Measurements from ENCODE around the gene LRRTM3.

The LRRTM3 gene

GRCh38 chr10:66925896-66926715 is at the start of gene LRRTM3:
Gene LRRTM3 (plus strand): TSS chr10:66926036.
- peak; percentile 45 for DNase-seq

- DNase-seq, result no peak
Measured at GRCh38 chr10:66877361-66877760, 48.5 kb upstream of the LRRTM3 start.

GRCh38 chr10:66880292-66880691 is 45.5 kb upstream of the LRRTM3 start:
- DNase-seq, result no peak

- no peak for DNase-seq
Measured at GRCh38 chr10:66880826-66881225, 45.0 kb upstream of the LRRTM3 start.

GRCh38 chr10:66881814-66882213 is 44.0 kb upstream of the LRRTM3 start:
- no peak for DNase-seq

- DNase-seq, result no peak
Measured at GRCh38 chr10:66882271-66882670, 43.6 kb upstream of the LRRTM3 start.

GRCh38 chr10:66886848-66887247 is 39.0 kb upstream of the LRRTM3 start:
- DNase-seq, result no peak

GRCh38 chr10:66888237-66888636 is 37.6 kb upstream of the LRRTM3 start:
- DNase-seq, result no peak

- no peak for DNase-seq
Measured at GRCh38 chr10:66892871-66893270, 33.0 kb upstream of the LRRTM3 start.

GRCh38 chr10:66910671-66911070 is 15.2 kb upstream of the LRRTM3 start:
- no peak for DNase-seq

GRCh38 chr10:66916030-66916429 is 9.8 kb upstream of the LRRTM3 start:
- DNase-seq, result no peak

- DNase-seq, result no peak
Measured at GRCh38 chr10:66917104-66917503, 8.7 kb upstream of the LRRTM3 start.

GRCh38 chr10:66919248-66919647 is 6.6 kb upstream of the LRRTM3 start:
- no peak for DNase-seq

- DNase-seq, result no peak
Measured at GRCh38 chr10:66924674-66925345, 1.0 kb upstream of the LRRTM3 start.

GRCh38 chr10:66925373-66925772 is 463 bp upstream of the LRRTM3 start:
- no peak for DNase-seq

- DNase-seq, result no peak
Measured at GRCh38 chr10:66926841-66927240, 1.0 kb downstream of the LRRTM3 start.

- DNase-seq, result no peak
Measured at GRCh38 chr10:66927251-66927935, 1.6 kb downstream of the LRRTM3 start.

GRCh38 chr10:66927971-66928770 is 2.3 kb downstream of the LRRTM3 start:
- DNase-seq, result peak; percentile 12

GRCh38 chr10:66928776-66929175 is 2.9 kb downstream of the LRRTM3 start:
- DNase-seq, result no peak

- DNase-seq, result no peak
Measured at GRCh38 chr10:66929375-66929774, 3.5 kb downstream of the LRRTM3 start.

- peak; percentile 43 for DNase-seq
Measured at GRCh38 chr10:66931340-66931948, 5.6 kb downstream of the LRRTM3 start.

GRCh38 chr10:66931949-66932343 is 6.1 kb downstream of the LRRTM3 start:
- no peak for DNase-seq

- DNase-seq, result no peak
Measured at GRCh38 chr10:66934711-66935110, 8.9 kb downstream of the LRRTM3 start.
